ENCODE measurements around the gene MAD2L1BP. TPM values are rescaled to one million over a fixed set of nuclear protein-coding genes. Genes with fewer than 3 reads are reported as not detected.

Gene MAD2L1BP
- total RNA-seq, 6 donors from 2014 or later: 16.8 to 66.4 (median 24.9) TPM

GRCh38 chr6:43671801-43672690, 36.4 kb downstream of the MAD2L1BP start:
- H3K27me3 ChIP-seq: no peaks in the 10 kb centered on the region
- 86 to 89% methylated on average over 12 to 16 of the region's 16 CpGs for WGBS, 2 donors
- H3K4me3 ChIP-seq: no peak overlapping the region
- H3K4me1 ChIP-seq: peaks cover 20 to 41% (median 24%) of the 10 kb centered on the region in 4 donors
- peaks cover 12 to 68% (median 56%) of the 10 kb centered on the region in 4 donors for H3K36me3 ChIP-seq
- DNase-seq (no peak), ATAC-seq (ENCODE audit: low FRiP score in 2 of 2) (no peak)
- peak overlapping the region in 2 of 4 donors; percentile 23 to 54 for H3K27ac ChIP-seq
- no peaks in the 10 kb centered on the region for H3K9me3 ChIP-seq
- TF ChIP-seq POLR2AphosphoS5 (IDR thresholded peaks at IDR 0.05): no peak
- no peak for TF ChIP-seq EP300 (IDR thresholded peaks at IDR 0.05)

DNA sequence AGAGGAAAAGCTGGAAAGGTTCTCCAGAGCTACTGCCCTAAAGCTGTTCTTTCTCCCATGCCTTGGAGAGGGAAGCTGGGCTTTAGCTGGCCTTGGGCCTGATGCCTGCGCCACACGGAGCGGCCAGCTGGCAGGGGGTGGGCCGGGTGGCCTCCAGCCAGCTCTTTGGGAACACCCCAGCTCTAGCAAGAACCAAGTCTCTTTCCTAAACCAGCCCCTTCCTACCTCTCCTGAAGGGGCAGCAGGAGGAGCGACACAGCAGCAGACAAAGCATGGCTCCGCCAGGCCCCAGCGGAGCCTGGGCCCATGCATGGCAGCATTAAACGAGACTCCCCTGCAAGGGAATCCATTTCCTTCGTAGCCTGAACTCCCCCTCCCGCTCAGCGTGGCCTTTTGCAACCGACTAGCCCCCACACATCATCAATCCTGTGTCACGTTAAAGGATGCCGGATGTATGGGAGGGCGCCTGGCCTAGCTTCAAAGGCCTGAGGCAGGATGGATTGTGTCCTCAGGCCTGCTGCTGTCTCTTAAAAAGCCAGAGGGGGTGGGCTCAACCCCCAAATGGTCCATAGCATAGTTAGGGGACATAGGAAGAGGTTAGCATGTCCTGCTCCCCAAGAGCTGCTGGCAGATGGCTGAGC, 37.9 kb downstream of the MAD2L1BP start:
- H3K36me3 ChIP-seq: peaks cover 21 to 83% (median 71%) of the 10 kb centered on the region in 4 donors
- H3K9me3 ChIP-seq: no peaks in the 10 kb centered on the region
- DNase-seq (peak in 1 of 2 donors; percentile 87), ATAC-seq (ENCODE audit: low FRiP score in 2 of 2) (no peak)
- peaks cover 5 to 26% (median 9%) of the 10 kb centered on the region in 4 donors for H3K4me1 ChIP-seq
- peak overlapping the region in 2 of 4 donors; percentile 49 to 54 for H3K27ac ChIP-seq
- no peaks in the 10 kb centered on the region for H3K27me3 ChIP-seq
- 72 to 84% methylated on average over 4 to 10 of the region's 15 CpGs for WGBS, 2 donors
- no peak overlapping the region for H3K4me3 ChIP-seq
- TF ChIP-seq POLR2AphosphoS5 (IDR thresholded peaks at IDR 0.05): peak; percentile 75
- TF ChIP-seq POLR2A (IDR thresholded peaks at IDR 0.05): no peak
- no peak for TF ChIP-seq EP300 (IDR thresholded peaks at IDR 0.05)
- TF ChIP-seq CTCF (IDR thresholded peaks at IDR 0.05): no peak

- Histone ChIP-seq H3K4me1 (peaks cover 0 to 18% (median 2%) of the 10 kb centered on the region in 4 donors), H3K9me3 (no peaks in the 10 kb centered on the region), H3K4me3 (no peak overlapping the region), H3K27me3 (no peaks in the 10 kb centered on the region), H3K27ac (peak overlapping the region in 2 of 4 donors; percentile 20 to 43), H3K36me3 (peaks cover 21 to 89% (median 77%) of the 10 kb centered on the region in 4 donors)
- no peak for DNase-seq
- 91 to 97% methylated on average over 2 of the region's 2 CpGs for WGBS, 2 donors
- no peak for ATAC-seq (ENCODE audit: low FRiP score in 2 of 2)
- TF ChIP-seq POLR2A (IDR thresholded peaks at IDR 0.05): no peak
Observed at GRCh38 chr6:43674291-43674690, 38.7 kb downstream of the MAD2L1BP start.

GRCh38 chr6:43674921-43675320, 39.3 kb downstream of the MAD2L1BP start:
- peaks cover 21 to 94% (median 78%) of the 10 kb centered on the region in 4 donors for H3K36me3 ChIP-seq
- WGBS, 2 donors: 87 to 96% methylated on average over 8 of the region's 8 CpGs

DNA sequence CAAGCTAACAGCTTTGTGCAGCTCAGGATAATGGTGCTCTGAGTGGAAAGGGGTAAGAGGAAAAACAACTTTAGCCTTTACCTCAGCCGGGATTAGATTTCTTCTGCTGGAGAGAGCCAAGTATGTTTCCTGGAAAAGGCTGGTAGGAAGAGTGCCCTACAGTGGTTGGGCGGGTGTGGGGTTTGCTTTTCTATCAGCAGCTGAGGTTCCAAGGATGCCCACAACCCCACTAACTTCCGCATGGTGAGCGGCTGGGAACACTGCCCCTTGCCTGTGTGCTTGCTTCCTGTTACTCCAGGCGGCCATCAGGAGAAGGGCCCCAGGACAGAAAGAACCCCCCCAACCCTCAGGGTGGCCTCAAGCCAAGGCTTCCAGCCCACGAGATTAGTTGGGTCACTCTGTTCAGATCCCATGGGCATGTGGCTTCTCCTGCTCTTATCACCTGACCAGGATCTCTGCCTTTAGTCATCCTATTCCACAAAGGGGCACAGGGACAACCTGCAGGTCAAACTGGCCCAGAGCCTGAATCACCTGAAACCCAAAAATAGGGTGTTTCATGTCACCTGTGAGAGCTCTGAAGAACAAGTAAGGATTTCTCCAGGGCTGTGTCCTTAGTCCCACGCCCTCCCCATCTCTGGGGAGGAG, 41.4 kb downstream of the MAD2L1BP start:
- DNase-seq (no peak), ATAC-seq (ENCODE audit: low FRiP score in 2 of 2) (no peak)
- H3K4me1 ChIP-seq: peaks cover 0 to 15% (median 4%) of the 10 kb centered on the region in 4 donors
- no peaks in the 10 kb centered on the region for H3K27me3 ChIP-seq
- WGBS, 2 donors: 90 to 93% methylated on average over 4 to 7 of the region's 7 CpGs
- TF ChIP-seq POLR2AphosphoS5 (IDR thresholded peaks at IDR 0.05): no peak
- peaks cover 18 to 89% (median 73%) of the 10 kb centered on the region in 4 donors for H3K36me3 ChIP-seq
- H3K27ac ChIP-seq: no peak overlapping the region
- no peaks in the 10 kb centered on the region for H3K9me3 ChIP-seq
- H3K4me3 ChIP-seq: no peak overlapping the region

More at GRCh38 chr6:43674921-43675320, 39.3 kb downstream of the MAD2L1BP start:
- peaks cover 0 to 13% (median 1%) of the 10 kb centered on the region in 4 donors for H3K4me1 ChIP-seq
- no peaks in the 10 kb centered on the region for H3K9me3 ChIP-seq
- H3K27ac ChIP-seq: peak overlapping the region in 1 of 4 donors; percentile 20
- no peak overlapping the region for H3K4me3 ChIP-seq
- TF ChIP-seq EP300 (IDR thresholded peaks at IDR 0.05): no peak
- TF ChIP-seq CTCF (IDR thresholded peaks at IDR 0.05): no peak
- TF ChIP-seq POLR2AphosphoS5 (IDR thresholded peaks at IDR 0.05): no peak
- TF ChIP-seq POLR2A (IDR thresholded peaks at IDR 0.05): no peak
- ATAC-seq (ENCODE audit: low FRiP score in 2 of 2) (no peak), DNase-seq (no peak)
- H3K27me3 ChIP-seq: no peaks in the 10 kb centered on the region

DNA sequence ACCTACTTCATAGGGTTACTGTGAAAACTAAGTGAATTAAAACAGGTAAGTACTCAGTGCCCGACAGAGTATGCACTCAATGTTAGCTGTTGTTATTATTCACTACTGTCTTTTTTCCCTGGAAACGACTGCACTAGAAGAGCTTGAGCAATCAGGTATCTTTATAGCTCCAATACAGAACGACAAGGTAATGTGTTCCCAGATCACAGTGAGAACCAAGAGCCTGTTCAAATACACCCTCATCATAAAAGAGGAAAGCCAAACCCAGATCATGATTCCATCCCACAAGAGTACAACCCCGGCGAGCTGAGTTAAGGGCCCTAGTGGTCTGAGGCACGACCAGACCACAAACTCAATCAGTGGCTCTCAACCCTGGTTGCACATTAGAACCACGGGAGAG, 42.1 kb downstream of the MAD2L1BP start:
- 79 to 92% methylated on average over 7 of the region's 7 CpGs for WGBS, 2 donors
- Histone ChIP-seq H3K9me3 (no peaks in the 10 kb centered on the region), H3K36me3 (peaks cover 18 to 82% (median 70%) of the 10 kb centered on the region in 4 donors), H3K4me3 (no peak overlapping the region), H3K27ac (no peak overlapping the region), H3K4me1 (peaks cover 1 to 21% (median 4%) of the 10 kb centered on the region in 4 donors), H3K27me3 (no peaks in the 10 kb centered on the region)
- no peak for ATAC-seq (ENCODE audit: low FRiP score in 2 of 2)
- no peak for TF ChIP-seq CTCF (IDR thresholded peaks at IDR 0.05)
- TF ChIP-seq POLR2A (IDR thresholded peaks at IDR 0.05): no peak
- TF ChIP-seq POLR2AphosphoS5 (IDR thresholded peaks at IDR 0.05): no peak
- TF ChIP-seq EP300 (IDR thresholded peaks at IDR 0.05): no peak
- no peak for DNase-seq

All from upper lobe of left lung (tissue), 6 donors.